ENCODE data around the gene EFNA4. TPM values are rescaled to one million over a fixed set of nuclear protein-coding genes. Genes with fewer than 3 reads are reported as not detected.

EFNA4 gene
- total RNA-seq, 1 experiment from 2014 or later: 11.8 TPM

DNA sequence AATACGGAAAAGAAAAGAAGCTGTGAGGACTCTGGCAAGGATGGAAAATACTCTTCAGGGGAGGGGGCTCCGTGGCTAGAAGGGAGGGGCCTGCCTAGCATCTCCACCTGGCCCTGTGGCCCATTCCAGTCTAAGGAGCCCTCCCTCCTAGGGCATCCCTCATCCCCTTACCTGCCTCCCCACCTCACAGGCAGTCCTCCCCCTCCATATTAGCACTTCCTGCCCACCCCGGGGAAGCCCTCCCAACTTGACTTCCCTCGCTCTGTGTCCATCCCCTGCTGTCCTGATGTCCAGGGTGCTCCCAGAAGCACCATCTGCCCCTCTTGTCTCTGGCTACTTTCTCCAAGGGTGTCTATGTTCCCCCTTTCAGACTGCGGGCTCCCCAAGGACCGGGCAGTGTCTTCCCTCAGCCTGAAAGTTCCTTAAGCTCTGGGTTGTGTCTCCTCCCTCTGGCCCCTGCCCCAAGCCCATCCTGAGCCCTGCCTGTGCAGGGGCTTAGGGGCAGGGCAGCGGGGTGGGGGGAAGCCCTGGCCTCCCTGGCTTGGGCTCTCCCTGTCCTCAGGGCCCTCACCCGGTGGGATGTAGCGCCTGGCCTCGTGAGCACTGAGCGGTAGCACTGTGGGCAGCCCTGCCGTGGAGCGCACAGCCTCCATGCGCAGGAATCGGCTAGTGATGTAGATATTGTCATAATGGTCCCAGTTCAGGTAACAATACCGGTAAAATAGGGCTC is 33.9 kb upstream of the EFNA4 start:
- Histone ChIP-seq H3K56ac (ENCODE audit: insufficient read length, low read depth, low read length) (no peak overlapping the region), H3K23me2 (ENCODE audit: insufficient read length, low read depth, low read length, poor library complexity, severe bottlenecking) (no peaks in the 10 kb centered on the region), H3K79me2 (ENCODE audit: insufficient read depth, low read length) (no peaks in the 10 kb centered on the region), H2BK5ac (ENCODE audit: insufficient read length, low read length) (no peak overlapping the region), H3K79me1 (ENCODE audit: insufficient read depth, low read depth, low read length, poor library complexity, severe bottlenecking) (no peaks in the 10 kb centered on the region), H2AFZ (ENCODE audit: low read length) (no peak overlapping the region), H3K14ac (ENCODE audit: insufficient read depth, low read length) (no peak overlapping the region), H3K4me2 (ENCODE audit: insufficient read depth, insufficient read length, low read length) (no peak overlapping the region), H3K23ac (ENCODE audit: insufficient read length, low read depth, low read length) (no peak overlapping the region), H4K8ac (replicated peaks; ENCODE audit: insufficient read length, low read depth, low read length) (no peak overlapping the region), H3K27me3 (ENCODE audit: insufficient read depth, low read length) (no peaks in the 10 kb centered on the region), H4K5ac (ENCODE audit: insufficient read length, low read depth, low read length) (no peak overlapping the region), H2BK20ac (ENCODE audit: low read depth, low read length, poor library complexity, severe bottlenecking) (no peak overlapping the region), H4K91ac (ENCODE audit: insufficient read length, low read depth, low read length) (no peak overlapping the region), H3K18ac (ENCODE audit: insufficient read length, low read depth, low read length) (no peak overlapping the region), H3K4ac (ENCODE audit: low read depth, low read length) (no peak overlapping the region), H3K27ac (ENCODE audit: insufficient read length, low read depth, low read length) (no peak overlapping the region), H3K9me3 (ENCODE audit: control insufficient read depth, low read depth, low read length) (no peaks in the 10 kb centered on the region), H2AK5ac (ENCODE audit: insufficient read length, low read length) (no peak overlapping the region), H3T11ph (ENCODE audit: low read length) (no peak overlapping the region), H4K20me1 (ENCODE audit: control insufficient read depth, insufficient read depth, insufficient read length) (no peaks in the 10 kb centered on the region), H2BK120ac (ENCODE audit: low read depth, low read length, poor library complexity, severe bottlenecking) (no peak overlapping the region), H3K9ac (ENCODE audit: extremely low read depth, insufficient read length, low read length) (no peak overlapping the region), H3K4me1 (ENCODE audit: insufficient read depth, low read length) (no peaks in the 10 kb centered on the region), H2BK15ac (ENCODE audit: low read depth, low read length) (no peak overlapping the region), H2BK12ac (ENCODE audit: insufficient read length, low read depth, low read length) (no peak overlapping the region)
- peaks cover 0 to 14% of the 10 kb centered on the region in 2 experiments; a peak in 2 of 4 replicates for H3K4me1 Mint-ChIP-seq
- H3K36me3 Mint-ChIP-seq (ENCODE audit: insufficient read depth in 1 of 3, low read depth in 3 of 3): no peaks in the 10 kb centered on the region
- H3K9me3 Mint-ChIP-seq: no peaks in the 10 kb centered on the region
- peaks cover 21% of the 10 kb centered on the region for H3K27me3 Mint-ChIP-seq (ENCODE audit: low read depth)
- TF ChIP-seq, protein P1, sequence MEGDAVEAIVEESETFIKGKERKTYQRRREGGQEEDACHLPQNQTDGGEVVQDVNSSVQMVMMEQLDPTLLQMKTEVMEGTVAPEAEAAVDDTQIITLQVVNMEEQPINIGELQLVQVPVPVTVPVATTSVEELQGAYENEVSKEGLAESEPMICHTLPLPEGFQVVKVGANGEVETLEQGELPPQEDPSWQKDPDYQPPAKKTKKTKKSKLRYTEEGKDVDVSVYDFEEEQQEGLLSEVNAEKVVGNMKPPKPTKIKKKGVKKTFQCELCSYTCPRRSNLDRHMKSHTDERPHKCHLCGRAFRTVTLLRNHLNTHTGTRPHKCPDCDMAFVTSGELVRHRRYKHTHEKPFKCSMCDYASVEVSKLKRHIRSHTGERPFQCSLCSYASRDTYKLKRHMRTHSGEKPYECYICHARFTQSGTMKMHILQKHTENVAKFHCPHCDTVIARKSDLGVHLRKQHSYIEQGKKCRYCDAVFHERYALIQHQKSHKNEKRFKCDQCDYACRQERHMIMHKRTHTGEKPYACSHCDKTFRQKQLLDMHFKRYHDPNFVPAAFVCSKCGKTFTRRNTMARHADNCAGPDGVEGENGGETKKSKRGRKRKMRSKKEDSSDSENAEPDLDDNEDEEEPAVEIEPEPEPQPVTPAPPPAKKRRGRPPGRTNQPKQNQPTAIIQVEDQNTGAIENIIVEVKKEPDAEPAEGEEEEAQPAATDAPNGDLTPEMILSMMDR (conservative IDR thresholded peaks at IDR 0.05): no peak
- no peak overlapping the region for H3K27ac Mint-ChIP-seq
- no CpG with 5 or more reads among the region's 16 CpGs for WGBS (ENCODE audit: extremely low coverage, insufficient read length, low lambda C conversion rate)
- no peak overlapping the region; a peak in 1 of 5 replicates for H3K4me3 Mint-ChIP-seq
- DNase-seq: no peak

Data from H9 (cell line).